CD4-positive, alpha-beta T cell treated with Interferon alpha-2 for 1 hour (primary cell): ENCODE measurements around the gene GNG13.
"Not testable (repeated sequence)": the region's sequence is repeated elsewhere in the genome, so short reads cannot be mapped to it uniquely, and the experiment has no call there.

Experiments used
- DNase-seq, 2 donors: peaks; one replicate each; pipeline ENCODE4 v3.0.0-alpha.2; 2020 to 2022

Gene GNG13, protein sequence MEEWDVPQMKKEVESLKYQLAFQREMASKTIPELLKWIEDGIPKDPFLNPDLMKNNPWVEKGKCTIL

DNA sequence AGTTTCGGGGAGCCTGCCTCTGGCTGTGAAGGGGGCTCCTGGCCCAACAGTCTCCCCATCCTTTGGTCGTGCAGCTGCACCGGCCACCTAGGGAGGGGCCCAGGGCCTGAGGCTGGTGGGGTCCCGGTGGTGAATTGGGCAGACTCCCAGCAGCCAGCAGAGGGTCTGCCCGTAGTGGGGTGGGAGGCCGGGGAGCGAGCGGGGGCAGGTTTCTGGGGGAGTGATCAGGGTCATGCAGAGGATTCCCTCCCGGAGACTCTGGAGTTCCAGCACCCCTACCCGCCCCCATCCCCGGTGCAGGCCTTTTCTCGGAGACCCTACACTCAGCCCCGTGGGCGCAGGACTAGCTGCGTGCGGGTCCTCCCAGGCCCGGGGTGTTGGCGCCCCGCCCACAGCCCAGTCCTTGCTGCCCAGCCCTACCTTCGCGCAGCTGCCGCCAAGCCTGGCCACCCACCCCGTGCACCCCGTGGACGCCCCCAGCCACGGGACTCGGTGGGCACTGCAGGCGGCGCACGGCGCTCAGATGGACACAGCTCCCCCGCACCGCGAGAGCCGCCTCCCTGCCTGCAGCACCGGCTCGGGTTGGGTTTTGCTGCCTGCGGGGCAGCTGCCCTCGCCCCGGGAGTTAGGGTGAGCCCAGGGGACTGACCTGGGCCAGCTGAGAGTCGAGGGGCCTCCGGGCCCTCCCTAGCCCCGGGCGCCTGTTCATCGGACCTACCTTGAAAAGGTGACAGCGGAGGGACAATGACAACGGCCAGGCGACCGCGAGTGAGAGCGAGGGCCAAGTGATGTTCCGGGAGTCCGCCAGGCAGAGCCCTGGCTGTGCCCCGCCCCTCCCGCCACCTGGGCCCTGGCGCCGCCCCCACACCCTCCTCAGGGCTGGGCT is at the start of gene GNG13:
TSS of gene GNG13 (minus strand) at position 787 of the 886 bp plus-strand sequence. CDS start 1,657 bp downstream, outside the sequence.
- DNase-seq: no peak

DNA sequence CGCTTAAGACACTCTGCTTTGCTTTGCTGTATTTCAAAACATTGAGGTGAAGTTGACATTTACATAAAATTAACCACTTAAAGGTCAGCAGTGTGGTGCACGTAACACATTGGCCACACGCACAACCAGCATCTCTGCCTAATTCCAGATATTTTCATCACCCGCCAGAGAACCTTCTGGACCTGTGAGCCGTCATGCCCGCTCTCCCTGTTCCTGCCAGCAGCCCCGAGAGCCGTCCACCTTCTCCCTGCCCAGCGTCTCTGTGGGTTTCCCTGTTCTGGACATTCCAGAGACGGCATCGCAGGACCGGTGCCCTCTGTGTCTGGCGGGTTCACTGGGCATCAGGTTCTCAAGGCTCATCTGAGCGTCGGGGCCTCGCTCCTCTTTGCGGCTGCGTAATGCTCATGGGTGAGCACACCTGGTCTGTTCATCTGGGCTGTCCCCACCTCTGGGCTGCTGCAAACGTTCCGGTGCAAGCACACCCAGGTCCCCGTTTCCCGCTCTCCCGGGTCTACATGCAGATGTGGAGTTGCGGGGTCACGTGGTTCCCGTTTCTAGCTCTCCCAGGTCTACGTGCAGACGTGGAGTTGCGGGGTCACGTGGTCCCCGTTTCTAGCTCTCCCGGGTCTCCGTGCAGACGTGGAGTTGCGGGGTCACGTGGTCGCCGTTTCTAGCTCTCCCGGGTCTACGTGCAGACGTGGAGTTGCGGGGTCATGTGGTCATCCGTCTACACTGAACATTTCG is 48.1 kb upstream of the GNG13 start:
- no peak for DNase-seq

DNA sequence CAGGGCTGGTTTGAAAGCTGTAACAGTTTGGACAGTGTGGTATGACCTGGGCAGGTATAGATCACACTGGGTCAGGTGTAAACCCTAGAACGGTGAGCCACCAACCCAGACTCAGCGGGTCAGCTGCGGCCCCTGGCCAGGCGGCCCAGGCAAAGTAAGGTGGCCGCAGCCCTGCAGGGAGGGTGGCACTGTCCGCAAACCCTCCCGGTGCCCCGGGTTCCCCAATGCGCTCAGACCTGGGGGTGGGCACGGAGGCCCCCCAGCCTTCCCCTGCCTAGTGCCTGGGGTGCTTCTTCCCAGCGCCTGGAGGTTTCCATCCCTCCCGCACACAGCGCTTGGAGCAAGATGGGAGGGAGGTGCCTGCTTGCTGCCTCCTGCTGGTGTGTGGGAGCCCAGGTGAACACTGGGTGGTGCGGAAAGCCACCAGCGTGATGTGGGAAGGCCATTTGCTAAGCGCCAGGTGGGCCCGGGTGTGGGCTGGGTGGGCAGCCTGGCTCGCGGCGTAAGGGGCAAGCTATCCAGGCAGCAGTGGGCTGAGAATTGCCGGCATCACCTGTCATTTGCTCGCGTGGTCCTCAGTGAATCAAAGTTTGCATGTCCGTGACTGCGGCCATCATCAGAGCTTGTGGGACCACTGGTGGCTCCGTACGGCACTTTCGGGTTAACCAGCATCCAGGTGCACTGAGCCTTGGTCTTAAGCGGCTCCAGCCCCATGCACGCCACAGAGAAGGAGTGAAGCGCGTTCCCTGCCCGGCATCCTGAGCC is 47.3 kb upstream of the GNG13 start:
- no peak for DNase-seq

DNA sequence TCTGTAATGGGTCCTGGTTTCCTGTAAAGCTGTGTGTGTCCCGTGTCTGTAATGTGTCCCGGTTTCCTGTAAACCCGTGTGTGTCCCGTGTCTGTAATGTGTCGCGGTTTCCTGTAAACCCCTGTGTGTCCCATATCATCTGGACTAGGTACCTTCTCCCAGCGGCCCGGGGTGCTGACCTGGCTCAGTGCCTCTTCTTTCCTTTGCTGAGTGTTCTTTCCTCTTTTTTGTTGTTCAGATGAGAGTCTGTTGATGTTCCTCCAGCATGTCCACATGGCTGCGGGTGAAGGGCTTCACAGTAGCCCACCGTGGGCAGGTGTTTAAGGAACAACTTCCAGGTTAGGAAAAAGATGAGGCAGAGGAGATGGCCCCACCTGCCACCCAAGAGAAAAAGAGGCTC is 46.6 kb upstream of the GNG13 start:
- DNase-seq: no peak

DNA sequence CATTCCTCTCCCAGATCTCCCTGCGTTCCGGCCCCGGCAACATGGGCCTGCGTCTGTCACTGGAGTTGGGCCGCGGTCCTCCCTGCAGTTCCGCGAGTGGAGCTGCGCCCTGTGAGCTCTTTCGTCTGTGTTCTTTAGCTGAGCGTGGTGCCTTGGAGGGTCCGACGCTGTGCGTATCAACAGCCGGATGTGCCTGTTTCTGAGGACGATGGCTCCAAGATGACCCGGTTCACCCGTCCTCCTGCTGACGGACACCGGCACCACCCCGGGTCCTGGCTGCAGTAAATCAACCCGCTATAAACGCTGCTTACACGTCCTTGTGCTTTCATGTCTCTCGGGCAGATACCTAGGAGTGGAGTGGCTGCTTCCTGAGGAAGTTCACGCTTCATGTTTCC is 44.8 kb upstream of the GNG13 start:
- DNase-seq: no peak

DNA sequence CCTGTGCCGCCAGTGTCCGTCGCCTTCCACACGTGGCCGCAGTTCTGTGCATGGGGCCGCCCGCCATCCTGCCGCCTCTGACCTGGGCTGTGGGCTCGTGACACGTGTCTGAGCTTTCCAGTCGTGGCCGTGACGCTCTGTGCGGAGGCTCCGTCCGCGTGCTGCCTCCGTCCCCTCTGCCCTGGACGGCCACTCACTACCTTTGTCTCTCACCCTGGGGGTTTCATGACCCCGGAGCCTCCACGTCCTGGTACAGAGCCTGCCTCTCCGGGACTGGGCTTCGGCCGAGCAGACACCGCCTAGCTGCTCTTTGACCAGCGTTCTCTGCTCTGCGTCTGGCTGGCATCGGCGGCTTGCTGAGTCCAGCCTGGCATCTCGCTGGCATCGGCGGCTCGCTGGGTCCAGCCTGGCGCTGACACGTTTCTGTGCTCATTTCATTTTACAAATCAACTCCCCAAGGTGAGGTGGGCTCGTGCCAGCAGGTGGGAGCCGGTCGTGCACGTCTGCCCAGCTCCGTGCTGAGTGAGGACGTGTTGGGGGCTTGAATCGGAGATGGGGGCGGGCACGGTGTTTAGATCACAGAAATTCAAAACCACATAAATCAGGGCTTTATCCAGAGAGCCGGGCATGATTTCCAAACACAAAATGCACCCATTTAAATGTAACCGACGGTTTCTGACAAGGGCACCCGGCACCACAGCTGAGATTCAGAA is 44.3 kb upstream of the GNG13 start:
- DNase-seq: no peak

DNA sequence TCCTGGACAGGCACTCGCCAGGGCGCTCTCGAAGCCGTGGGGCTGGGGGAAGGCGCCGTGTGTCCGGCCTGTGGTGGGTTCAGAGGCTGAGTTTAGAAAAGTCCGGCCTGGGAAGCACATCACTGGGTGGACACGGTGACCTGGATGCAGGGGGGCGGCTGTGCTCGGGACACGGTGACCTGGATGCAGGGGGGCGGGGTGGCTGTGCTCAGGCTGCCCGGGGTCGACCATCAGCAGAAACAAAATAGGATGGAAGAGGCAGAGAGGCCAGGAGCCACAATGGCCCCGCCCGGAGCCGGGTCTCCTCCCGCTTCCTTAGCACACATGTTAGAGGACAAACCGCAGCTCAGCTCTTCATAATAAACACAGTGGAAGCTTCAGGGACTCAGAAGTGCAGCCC is 43.2 kb upstream of the GNG13 start:
- DNase-seq: no peak

DNA sequence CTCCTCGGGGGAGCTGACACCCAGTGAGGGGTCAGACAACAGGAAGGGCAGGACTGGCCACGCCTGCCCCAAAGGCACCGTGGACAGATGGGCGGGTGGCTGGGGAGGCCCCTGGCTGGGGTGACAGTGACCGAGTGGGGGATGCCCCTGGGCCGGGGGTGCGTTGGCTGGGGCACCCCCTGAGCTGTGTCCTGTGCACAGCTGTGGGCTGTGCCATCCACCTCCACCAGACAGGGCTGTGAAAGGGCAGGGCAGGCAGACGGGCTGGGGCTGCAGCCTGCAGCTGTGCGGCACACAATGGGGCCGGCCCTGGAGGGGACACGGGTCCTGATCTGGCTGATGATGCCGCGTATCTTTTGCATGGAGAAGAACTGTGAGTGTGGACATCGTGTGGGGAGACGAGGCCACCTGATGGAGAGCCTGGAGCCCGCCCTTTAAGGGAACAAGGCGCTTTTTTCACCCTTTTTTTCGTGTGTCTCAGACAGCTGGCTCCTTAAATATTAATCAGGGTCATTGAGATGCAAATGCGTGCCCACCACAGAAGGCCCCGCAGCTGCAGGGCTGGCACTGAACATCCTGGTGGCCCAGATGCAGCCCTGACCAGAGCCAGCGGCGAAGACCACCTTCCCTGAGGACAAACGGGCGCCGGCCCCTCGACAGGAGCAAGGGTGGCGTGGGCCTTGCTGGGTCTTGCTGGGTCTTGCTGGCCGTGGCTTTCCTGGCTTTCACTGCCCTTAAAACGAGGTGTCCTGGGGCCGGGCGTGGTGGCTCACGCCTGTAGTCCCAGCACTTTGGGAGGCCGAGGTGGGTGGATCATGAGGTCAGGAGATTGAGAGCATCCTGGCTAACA is 42.4 kb upstream of the GNG13 start:
- no peak for DNase-seq

DNA sequence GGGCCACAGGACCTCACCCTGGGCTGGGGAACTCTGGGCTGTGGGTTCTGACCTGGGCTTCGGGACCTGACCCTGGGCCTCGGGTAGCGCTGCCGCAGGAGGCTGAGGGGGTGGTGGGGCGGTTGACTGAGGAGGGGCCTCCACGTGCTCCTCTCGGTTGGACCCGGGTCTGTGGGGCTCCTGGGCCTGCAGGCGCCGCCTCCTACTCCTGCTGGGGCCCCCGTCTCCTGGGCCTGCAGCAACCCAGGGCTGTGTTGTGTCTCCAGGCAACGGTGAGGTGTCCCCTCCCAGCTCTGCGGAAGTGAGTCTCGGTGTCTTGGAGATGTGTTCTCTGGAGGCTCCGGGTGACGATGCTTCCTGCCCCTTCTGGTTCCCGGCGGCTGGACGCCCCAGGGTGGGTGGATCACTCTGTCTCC is 41.5 kb upstream of the GNG13 start:
- DNase-seq: no peak

DNA sequence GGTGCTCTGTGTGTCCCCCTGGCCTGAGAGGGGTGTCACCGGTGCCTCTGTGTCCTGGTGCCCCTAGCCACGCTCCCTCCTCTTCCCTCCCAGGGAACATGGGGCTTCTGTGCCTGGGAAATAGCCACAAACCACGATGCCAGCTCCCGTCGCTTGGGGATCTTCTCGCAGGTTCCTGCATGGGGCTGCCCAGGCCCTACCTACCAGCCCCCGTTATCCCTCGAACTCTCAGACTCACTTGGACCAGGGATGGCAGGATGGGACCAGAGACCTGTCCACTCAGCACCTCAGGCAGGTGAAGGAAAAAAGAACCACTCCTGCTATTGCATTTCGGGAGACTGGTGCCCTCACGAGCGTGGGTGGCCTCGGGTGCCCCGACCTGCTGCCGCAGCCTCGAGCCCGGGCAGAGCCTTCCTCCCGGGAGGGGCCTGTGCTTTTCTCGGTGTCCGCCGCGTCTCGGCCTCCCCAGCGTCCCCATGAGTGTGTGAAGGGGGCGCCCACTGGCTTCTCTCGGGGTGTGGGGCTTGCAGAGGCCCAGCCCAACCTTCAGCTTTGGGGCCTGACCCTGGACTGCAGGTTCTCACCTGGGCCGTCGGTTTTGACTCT is 41.0 kb upstream of the GNG13 start:
- DNase-seq: no peak

DNA sequence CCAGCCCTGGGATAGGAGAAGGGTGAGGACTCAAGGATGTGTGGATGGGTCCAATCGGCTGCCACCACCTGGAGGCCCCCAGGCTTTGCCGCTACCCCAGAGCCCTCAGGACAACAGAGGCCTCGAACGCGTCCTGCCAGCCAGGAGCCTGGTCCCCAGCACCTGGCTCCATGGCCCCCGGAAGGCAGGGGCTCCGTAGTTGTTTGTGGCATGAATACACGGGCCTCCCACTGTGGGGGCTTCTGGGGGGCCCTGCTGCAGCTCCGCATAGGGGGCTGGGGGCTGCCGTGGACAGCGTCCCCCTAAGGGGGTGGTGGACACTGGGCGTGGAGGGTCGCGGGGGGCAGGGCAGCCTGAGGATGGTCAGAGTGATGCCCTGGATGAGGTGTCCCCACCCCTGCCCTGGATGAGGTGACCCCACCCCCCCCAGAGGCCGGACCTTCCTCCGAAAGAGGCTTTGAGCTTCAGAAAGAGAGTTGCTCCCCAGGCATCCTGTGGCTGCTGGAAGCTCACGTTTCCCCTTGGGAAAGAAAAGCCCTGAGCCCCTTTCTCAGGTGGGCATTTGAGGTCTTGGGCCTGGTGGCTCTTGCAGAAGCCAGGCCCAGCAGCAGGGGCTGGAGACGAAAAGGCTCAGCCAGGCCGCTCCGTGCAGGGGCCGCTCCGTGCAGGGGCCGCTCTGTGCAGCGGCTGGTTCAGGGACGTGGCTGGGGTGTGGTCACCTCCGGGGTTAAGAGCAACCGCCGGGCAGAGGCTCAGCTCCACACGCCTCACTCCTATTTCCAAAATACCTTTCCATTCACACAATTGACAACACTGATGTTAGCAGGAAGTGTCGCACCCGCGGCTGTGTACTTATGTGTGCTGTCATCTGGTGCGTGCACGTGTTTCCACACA is 40.3 kb upstream of the GNG13 start:
- no peak for DNase-seq

DNA sequence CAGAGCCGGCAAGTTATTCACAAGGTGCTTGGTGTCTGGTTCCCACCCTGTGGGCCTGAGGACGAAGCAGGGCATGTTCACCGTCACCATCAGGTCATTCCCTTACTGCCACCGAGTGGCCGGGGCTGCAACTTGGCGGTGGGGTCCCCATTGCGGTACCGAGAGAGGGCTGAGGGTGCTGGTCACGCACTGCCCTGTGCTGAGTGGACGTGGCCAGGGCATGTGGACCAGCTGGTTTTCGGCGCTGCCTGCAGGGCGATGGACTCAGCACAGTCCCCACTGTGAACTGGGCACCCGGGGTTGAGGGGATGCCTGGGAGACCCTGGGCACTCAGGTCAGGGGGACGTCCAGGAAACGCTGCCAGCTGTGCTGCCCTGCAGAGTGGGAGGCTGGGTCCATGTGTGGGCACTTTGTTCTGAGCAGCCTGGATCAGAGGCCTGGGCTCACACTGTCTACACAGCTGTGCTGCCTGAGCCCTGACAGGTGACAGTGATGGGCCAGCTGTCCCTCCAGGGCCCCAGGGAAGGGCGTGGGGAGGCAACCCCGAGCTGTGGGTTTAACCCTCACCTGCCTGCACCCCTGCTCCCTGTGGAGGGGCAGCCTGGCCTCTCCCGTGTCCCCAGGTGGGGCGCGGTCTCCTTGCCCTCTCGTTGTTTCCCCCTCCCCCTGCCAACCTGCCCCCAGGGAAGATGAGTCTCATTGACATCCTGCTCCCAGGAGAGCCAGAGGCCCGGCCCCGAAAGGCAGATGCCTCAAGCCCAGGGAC is 39.3 kb upstream of the GNG13 start:
- DNase-seq: no peak

DNA sequence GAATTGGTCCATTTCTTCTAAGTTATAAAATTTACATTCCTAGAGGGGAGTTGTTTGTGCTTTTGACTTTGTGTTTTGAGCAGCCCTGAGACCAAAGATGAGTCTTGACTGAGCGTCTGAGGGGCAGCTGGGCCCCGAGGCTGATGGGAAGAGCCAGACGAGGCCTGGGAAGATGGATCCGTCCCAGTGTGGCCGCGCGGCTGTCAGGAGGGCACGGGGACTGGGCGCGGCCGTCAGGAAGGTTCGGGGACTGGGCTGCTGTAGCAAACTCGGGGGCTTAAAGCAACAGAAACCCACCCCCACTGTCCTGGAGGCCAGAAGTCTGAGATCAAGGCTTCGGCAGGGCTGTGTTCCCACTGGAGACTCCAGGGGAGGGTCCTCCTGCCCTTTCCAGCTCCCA is 38.2 kb upstream of the GNG13 start:
- no peak for DNase-seq

DNA sequence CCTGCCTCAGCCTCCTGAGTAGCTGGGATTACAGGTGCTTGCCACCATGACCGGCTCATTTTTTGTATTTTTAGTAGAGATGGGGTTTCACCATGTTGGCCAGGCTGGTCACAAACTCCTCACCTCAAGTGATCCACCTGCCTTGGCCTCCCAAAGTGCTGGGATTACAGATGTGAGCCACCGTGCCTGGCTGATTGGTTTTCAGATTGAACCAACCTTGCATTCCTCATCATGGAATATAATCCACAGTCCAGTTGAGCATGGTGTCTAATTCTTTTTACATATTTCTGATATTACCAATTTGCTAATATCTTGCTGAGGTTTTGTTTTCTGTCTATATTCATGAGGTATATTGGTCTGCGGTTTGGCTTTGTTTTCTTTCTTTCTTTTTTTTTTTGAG is 36.3 kb upstream of the GNG13 start:
- not testable (repeated sequence) for DNase-seq

DNA sequence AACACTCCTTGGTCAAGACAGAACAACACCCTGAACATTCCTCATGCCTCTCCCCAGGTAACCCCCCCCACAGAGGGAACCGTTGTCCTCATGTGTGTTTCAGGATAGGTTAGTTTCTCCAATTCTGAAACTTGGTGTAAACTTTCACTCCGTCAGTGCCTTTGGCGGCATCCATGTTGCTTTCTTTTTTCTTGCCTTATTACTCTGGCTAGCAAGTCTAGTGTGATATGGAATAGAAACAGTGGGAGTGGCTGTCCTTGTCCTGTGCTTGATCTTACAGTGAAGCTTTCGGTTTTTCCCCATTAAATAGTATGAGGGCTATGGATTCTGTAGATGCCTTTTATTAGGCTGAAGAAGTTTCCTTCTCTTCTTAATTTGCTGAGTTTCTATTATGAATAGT is 35.7 kb upstream of the GNG13 start:
- no peak for DNase-seq

DNA sequence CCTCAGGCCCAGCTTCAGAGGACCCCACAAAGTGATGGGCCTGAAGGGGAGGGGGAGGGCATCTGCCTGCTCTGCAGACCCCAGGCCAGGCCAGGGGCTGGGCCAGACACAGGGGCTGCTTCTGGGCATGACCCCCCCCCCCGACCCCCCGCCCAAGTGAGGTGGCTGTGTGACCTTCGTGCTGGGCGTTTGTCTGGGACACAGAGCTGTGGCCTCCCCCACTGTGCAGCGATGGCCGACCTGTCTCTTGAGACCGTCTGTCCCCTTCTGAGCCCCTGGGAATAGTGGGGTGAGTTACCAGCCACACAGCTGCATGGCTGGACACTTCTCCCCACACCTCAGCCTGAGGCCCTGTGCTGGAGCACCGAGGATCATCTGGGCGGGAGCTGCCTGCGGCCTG is 34.8 kb upstream of the GNG13 start:
- DNase-seq: no peak

DNA sequence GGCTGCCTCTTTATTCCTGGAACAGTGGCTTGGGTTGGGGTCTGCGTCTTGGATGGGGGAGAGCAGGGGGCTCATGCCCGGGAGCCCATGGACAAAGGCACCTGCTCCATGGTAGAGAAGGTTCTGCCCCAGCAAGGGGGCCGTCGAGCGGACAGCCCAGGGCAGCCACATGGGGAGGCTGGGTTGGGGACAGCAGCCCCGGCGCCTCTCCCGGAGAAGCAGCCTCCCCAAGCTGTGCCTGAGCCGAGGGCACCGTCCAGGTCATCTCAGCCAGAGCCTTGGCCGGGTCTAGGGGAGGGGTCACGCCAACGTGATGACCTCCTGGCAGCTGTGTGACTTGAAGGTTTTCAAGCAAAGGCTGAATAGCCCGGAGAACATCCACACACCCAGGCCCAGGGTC is 32.9 kb upstream of the GNG13 start:
- no peak for DNase-seq

DNA sequence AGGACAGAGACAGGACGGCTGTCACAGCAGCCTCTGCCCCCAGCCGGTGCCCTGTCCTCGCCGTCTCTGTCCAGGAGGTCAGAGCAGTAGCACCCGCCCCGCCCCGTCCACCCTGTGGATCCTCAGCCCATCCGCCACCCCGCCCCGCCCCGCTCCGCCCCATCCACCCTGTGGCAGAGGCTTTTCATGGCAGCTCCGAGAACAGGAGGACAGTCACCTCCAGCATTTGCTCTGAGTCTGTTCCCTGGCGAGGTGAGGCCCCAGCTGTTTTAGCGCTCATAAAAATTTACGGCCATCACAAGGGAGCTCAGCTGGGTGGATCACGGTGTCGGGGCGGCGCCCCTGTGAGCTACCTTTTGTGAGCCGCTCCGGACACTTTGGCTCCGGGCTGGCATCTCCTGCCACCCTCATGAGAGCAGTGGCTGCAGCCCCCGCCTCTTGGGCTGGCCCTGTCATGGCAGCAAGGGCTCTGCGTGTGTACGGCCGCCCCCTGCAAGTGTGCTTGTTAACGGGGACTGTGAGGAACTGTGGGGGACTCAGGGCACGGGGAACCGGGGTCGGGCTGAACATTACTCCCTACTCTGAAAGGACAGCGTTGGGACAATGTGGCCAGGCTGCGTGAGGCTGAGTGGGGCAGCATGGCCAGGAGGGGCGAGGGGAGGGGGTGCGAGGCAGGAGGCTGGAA is 32.3 kb upstream of the GNG13 start:
- no peak for DNase-seq
